HG03066 (cell line): Measurements from ENCODE around the gene BPIFB3.
"Not testable (repeated sequence)": the region's sequence is repeated elsewhere in the genome, so short reads cannot be mapped to it uniquely, and the experiment has no call there.

Experiments
- ATAC-seq: cut with Tn5 transposase; IDR thresholded peaks from one replicate; pipeline ENCODE4 v1.9.1; 2021; ENCODE audit warnings: low read depth; ENCODE audit not compliant: unreplicated experiment

BPIFB3 gene

DNA sequence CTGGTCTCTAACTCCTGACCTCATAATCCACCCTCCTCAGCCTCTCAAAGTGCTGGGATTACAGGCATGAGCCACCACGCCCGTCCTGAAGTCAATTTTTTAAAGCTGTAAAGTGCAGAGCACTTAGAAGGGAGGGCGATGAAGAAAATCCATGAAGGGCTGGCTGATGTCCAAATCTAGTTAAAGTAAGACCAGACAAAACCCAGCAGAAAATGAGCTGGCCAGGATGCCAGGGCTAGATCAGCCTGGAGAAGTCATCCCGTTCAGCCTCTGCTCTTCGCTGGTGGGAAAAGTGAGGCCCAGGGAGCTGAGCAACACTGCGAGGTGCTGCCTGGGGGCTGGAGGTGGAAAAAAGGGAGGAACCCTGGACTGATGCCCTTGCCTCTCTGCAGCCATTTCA lies 28.8 kb downstream of the BPIFB3 start:
- no peak for ATAC-seq

DNA sequence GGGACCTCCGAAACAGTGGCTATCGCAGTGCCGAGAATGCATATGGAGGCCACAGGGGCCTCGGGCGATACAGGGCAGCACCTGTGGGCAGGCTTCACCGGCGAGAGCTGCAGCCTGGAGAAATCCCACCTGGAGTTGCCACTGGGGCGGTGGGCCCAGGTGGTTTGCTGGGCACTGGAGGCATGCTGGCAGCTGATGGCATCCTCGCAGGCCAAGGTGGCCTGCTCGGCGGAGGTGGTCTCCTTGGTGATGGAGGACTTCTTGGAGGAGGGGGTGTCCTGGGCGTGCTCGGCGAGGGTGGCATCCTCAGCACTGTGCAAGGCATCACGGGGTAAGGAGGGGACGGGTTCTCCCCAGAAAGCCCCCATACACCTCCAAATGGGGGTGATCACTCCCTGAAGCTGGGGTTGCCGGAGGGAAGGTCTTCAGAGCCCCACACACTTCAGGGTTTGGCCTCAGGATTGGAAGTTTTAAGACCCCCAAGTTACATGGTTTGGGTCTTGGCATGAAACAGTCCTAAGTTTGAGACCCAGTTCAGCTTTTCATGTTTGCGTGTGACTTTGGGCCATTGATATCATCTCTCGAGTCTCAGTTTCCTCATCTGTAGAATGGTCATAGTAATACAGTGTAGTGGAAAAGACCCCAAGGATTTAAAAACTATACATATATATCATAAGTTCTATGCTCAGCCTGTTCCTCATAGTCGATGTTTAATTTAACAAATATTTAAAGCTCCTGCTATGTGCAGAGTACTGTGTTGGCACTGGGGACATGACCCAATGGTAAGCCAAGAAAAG lies 30.0 kb downstream of the BPIFB3 start:
- no peak for ATAC-seq

DNA sequence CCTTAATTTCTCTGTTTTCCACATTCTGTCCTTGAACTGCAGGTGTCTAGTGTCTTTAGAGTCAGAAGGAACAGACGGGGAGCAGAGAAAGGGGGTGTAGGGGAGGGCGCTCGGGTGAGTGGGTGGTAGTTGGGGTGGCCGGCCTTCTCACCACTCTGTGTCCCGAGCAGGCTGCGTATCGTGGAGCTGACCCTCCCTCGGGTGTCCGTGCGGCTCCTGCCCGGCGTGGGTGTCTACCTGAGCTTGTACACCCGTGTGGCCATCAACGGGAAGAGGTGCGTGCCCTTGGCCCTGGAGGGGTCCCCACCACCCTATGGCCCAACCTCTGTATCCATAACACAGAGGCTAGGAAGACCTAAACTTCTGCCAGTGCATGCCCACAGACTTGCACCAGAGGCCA lies 31.0 kb downstream of the BPIFB3 start:
- no peak for ATAC-seq

GRCh38 chr20:33086052-33086722 lies 32.5 kb downstream of the BPIFB3 start:
- ATAC-seq, result no peak

DNA sequence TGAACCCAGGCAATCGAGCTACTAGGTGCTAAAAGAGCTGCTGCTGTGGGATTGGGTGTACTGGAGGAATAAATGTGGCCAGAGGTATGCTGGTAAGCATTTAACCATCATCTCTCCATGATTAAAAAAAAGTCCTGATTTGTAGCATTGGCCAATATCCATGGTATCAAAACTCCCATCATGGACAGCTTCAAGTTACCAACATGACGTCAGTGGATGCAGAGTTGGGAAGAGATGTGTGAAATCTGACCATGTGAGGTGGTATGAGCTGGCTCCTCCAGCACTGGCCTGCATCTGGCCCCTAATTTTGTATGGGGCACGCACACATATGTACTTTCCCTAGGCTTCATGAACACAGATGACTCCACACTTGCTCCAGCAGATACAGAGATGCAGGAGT lies 37.4 kb downstream of the BPIFB3 start:
- no peak for ATAC-seq

DNA sequence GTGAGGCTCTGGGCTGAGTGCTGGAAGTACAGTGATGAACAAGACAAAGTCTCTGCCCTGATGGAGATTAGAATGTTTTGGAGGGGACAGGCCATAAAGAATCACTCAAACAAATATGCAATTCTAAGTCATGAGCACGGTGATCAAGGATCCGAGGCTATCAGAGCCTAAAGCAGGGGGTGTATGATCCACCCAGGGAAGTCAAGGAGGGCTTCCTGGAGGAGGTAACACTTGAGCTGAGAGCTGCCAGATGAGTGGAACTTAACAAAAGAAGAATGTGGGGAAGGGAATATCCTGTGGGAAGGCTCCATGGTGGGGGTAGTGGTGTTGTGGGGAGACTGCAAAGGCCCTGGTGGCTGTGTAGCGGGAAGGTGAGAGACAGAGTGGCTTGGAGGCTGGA lies 38.0 kb downstream of the BPIFB3 start:
- ATAC-seq, result no peak

- ATAC-seq, result no peak
These were observed 38.7 kb downstream of the BPIFB3 start for GRCh38 chr20:33092361-33092760.

- no peak for ATAC-seq
These were observed 39.4 kb downstream of the BPIFB3 start for GRCh38 chr20:33093074-33093473.

DNA sequence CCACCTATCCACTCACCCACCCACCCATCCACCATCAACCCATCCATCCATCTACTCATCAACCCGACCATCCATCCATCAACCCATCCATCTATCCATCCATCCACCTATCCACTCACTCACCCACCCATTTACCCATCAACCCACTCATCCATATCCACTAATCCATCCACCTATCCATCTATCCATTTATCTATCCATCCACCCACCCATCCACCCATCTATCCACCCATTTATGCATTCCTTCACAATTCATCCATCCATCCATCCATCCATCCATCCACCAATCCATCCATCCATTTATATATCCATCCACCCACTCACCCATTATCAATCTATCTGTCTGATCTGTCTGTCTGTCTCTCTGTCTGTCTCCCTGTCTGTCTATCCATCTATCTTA lies 39.9 kb downstream of the BPIFB3 start:
- ATAC-seq, result no peak

- ATAC-seq, result no peak
These were observed 41.5 kb downstream of the BPIFB3 start for GRCh38 chr20:33095249-33095648.

- ATAC-seq, result not testable (repeated sequence)
These were observed 42.3 kb downstream of the BPIFB3 start for GRCh38 chr20:33095902-33096584.

- no peak for ATAC-seq
These were observed 43.3 kb downstream of the BPIFB3 start for GRCh38 chr20:33097001-33097400.

GRCh38 chr20:33099843-33100538 lies 46.3 kb downstream of the BPIFB3 start:
- ATAC-seq, result no peak

- no peak for ATAC-seq
These were observed 49.9 kb downstream of the BPIFB3 start for GRCh38 chr20:33103556-33103955.

DNA sequence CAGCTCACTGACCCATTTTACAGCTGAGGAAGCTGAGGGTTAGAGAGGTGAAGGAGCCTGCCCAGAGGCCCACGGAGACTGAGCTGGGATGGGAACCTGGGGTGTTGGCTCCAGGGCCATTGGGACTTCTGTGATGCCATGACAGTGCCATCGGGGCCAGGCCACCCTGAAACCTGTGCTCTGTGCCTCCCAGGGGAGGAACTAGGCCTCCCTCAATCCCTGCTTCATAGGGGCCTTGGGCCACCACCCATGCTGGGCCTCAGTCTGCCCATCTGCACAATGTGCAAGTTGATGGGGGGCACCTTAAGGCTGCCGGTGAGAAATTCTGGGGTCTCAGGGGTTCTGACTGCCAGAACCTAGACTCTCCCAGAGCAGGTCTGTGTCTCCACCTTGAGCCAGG lies 50.6 kb downstream of the BPIFB3 start:
- ATAC-seq, result no peak

- no peak for ATAC-seq
These were observed 51.7 kb downstream of the BPIFB3 start for GRCh38 chr20:33105316-33105924.

- not testable (repeated sequence) for ATAC-seq
These were observed 52.4 kb downstream of the BPIFB3 start for GRCh38 chr20:33106058-33106620.

DNA sequence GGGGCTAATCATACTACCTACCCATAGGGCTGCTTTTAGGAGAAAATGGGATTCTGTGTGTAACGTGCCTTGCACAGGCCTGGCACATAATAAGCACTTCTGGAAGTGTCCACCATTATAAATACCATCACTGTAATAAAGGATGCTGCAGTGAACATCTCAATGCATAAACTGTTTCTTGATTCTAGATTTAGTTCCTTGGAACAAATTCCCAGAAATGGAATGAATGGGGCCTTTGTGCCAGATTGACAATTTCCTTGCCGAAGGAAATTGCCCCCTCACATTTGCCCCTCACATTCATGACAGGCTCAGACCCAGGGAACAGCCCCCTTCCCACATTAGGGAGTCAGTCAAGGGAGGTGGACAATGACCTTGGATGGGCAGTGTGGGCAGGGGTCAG lies 55.0 kb downstream of the BPIFB3 start:
- no peak for ATAC-seq

- ATAC-seq, result no peak
These were observed 56.6 kb downstream of the BPIFB3 start for GRCh38 chr20:33110147-33110825.

- ATAC-seq, result no peak
These were observed 57.6 kb downstream of the BPIFB3 start for GRCh38 chr20:33111306-33111705.
